NCI-H510A treated with DMSO at 0.1 percent for 48 hours (cell line): ENCODE results near the gene ALG12.
A peak's percentile ranks its signal among the peaks of the same experiment; 100 is the strongest.
"Not testable (repeated sequence)": the region's sequence is repeated elsewhere in the genome, so short reads cannot be mapped to it uniquely, and the experiment has no call there.

Experiments
- DNase-seq: peaks from one replicate; lab custom pipeline; 2025; lab: John Stamatoyannopoulos, UW

Gene ALG12

DNA sequence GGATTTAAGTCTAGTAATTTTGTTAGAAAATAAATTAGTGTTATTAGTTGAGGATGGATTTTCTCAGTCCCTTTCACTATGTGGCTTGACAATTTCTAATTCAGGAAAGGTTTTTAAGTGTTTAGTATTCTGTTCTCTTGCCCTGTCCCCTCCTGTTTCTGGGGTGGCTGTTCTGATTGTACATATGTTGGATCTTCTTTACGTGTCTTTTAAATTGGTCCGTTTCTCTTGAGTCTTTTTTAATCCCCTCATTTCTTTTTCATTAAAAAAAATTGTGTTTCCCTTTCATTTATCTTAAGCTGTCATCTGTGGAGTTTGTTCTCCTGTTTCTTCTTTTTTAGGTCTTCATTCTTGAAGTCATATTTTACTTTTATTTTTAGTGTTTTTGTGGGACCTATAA is 52.1 kb downstream of the ALG12 start:
- DNase-seq, result no peak

DNA sequence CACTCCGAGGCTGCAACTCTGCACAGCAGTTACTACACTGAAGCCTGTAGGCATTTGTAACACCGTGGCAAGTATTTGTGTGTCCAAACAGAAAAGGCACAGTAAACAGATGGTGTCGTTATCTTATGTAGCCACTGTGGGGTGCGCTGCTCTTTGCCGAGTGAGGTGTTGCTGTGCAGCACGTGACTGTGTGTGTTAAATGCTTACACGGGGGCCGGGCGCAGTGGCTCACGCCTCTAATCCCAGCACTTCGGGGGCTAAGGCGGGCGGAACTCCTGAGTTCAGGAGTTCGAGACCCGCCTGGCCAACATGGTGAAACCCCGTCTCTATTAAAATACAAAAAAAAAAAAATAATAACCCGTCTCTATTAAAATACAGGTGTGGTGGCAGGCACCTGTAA is 53.1 kb downstream of the ALG12 start:
- no peak for DNase-seq

DNA sequence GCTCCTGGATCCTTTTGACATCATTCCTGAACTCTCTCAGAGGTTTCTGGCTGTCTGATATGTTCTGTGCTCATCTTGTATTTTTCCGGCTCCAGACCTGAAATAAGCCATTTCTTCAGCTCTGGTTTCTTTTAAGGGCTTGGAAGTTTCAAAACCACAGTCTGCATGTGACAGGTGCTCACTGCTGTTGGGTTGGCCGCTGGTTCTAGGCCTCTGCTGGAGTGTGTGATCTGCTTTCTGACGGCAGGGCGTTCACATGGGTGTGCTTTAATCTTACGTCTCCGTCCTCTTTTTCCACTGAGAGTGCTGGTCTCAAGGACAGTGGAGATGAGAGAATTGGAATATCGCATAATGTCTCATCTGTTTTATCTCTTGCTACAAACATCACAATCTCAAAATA is 54.3 kb downstream of the ALG12 start:
- DNase-seq, result no peak

DNA sequence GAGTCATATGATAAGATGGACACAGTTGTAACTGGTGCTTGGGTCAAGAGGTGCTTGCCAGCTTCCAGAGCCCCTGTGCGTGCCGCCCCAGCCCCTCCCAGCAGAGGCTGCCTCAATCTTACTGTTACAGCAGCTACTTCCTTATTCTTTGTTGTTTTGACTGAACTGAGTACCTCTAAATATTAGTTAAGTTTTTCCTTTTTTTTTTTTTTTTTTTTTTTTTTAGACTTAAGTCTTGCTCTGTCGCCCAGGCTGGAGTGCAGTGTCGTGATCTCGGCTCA is 55.8 kb downstream of the ALG12 start:
- DNase-seq, result no peak

DNA sequence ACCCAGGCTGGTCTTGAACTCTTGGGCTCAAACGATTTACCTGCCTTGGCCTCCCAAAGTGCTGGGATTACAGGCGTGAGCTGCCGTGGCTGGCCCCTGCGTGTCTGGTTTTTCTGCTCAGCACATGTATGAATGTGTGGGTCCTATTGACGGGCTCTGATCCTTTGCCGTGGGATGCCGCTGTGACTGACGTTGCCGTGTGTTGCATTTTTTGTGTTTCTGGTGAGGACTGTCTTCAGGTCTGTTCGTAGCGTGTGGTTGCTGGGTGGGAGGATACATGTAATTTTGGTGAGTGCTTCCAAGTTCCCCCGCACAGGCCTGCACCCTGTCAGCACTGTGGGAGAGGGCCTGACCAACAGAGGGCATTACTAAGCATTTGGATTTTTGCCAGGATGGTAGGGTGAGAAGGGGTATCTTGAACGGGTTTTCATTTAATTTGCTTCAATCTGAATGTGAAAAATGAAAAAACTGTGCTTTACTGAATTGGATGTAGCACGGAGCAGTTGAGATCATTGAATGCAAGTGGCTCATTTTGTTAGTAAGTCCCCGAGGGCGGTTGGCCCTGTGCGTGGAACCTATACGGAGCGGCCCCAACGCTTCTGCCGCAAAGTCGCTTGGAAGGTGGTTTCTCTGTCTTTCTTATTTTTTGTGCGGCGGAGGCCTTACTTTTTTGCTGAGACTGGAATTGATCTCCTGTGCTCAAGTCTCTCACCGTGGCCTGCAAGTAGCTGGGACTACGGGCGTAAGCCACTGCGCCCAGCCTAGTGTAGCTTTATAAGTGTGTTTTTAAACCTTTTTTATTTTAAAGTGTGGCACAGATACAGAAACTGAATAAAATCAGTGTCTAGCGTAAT is 56.4 kb downstream of the ALG12 start:
- DNase-seq, result no peak

DNA sequence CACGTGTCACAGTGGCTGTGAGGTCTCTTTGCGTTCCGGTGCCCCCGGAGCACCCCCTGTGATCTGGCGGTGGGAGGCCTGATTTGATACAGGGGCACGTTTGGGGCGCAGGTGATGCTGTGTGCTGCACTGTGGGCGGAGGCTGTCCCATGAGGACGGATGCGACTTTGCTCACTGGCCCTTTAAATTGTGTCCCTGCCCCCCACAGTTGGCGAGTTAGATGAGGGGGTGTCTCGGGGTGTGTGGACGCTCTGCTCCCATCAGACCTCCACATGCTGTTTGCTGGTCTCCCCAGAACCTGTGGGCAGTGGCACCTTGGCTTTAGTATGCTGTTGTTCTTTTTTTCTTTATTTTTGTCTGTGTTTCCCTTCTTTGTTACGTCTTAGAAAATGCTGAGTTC is 59.4 kb downstream of the ALG12 start:
- no peak for DNase-seq

DNA sequence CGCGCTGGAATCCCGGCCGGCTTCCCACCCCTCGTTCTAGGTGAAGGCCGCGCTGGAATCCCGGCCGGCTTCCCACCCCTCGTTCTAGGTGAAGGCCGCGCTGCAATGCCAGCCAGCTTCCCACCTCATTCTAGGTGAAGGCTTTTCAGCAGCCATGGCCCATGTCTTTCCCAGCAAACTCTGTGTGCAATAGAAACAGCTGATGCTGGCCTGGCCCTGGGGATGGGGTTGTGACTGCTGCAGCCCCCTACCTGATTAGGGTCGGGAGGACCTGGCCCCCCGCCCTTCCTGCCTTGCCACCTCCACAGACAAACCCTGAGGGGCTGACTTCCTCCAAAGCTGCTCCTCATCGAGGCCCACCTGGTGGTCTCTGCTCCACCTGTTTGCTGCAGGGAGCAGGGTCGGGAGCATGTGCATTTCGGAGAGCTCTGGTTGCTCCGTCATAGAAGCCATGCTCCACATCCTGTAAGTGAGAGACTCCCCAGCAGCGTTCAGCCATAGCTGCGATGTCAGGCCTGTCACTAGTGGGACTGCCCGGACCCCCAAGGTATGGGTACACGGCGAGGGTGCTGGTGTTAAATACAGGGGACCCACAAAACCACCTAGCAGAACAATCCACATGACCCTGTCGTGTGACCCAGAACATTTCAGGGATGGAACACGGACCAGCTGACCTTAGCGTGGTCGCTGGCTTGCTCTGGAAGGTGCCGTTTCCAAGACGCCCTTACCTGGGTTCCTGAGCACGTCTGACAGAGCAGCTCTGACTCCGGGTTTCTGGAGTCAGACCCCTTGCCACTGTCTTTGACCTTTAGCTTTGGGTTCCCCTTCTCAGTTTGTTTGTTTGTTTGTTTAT is 61.2 kb downstream of the ALG12 start:
- DNase-seq, result no peak

DNA sequence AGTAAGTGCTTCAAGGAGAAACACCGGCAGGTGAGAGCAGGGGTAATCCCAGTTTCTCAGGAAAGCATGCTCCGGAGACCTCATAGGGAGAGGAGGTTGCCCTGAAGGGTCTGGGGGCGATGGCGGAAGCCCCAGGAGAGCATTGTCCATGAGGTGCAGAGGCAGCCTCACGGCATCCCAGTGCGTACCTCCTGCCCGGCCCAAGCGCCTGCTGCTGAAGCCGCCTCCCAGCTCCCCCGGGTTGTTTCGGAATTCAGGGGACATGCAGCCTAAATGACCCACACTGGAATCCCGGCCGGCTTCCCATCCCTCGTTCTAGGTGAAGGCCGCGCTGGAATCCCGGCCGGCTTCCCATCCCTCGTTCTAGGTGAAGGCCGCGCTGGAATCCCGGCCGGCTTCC is 61.9 kb downstream of the ALG12 start:
- DNase-seq, result no peak

DNA sequence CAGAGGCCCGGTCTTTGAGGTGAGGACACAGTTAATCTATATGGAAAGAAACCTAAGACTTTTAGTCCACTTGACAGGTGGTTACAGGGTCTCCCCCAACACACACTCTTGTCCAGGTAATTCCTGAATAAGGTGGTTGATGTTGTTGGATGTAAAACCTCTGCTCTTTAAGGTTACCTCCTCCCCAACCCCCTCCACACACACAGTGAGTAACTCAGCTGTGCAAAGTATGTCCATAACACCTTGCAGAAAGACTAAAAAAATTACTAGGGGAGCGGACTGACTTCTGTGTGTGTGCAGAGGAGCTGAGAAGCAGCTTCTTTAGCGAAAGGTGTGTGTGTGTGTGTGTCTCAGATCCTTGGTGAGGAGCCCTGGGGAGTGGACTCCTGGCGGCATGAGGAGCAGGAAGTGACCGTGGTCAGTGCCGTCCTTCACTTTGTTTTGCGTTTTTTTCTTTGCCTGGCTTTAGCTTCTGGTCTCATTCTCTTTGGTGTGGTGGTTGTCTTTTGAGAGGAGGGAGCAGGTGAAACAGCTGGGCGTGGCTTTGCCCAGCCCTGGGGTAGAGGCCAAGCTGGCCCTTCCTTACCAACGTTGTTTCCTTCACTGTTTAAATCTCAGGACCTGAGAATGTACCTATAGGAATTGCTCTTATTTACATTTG is 62.9 kb downstream of the ALG12 start:
- DNase-seq, result peak; percentile 16

DNA sequence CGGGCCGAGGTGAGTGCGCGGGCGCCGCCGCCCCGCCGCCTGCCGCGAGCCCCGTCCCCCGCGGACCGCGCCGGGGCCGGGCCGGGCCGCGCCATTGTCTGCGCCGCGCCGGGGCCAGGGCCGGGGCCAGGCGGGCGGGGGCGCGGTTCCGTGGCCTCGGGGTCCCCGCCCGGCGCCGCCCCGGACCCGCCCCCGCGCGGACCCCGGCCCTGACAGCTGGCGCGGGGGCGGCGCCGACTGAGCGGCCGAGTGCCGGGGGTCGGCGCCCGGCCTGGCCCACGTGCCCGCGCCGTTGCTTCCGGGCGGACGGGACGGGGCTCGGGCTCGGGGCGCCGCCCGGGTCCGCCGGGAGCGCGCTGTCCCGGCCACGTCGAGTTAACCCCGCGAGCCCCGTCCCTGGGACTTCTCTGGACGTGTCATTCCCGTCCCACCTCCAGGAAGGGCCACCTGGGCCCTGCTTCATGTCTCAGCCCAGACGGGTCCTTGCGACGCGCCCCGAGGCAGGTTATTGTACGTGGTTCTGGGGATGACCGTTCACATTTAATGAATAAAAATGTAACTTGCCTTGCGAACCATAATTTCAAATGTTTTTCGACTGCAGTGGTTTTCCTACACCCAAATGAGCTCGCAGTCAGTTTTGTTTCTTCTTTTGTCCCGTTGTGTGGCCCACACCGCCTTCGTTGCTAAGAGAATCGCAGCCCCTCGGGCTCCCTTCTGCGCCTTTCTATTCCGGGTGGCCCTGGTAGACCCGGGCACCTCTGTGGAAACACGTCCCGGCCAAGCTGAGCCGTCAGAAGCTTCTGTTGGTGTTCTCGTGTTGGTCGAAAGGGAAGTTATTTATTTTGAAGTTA is 64.0 kb downstream of the ALG12 start:
- DNase-seq, result no peak

DNA sequence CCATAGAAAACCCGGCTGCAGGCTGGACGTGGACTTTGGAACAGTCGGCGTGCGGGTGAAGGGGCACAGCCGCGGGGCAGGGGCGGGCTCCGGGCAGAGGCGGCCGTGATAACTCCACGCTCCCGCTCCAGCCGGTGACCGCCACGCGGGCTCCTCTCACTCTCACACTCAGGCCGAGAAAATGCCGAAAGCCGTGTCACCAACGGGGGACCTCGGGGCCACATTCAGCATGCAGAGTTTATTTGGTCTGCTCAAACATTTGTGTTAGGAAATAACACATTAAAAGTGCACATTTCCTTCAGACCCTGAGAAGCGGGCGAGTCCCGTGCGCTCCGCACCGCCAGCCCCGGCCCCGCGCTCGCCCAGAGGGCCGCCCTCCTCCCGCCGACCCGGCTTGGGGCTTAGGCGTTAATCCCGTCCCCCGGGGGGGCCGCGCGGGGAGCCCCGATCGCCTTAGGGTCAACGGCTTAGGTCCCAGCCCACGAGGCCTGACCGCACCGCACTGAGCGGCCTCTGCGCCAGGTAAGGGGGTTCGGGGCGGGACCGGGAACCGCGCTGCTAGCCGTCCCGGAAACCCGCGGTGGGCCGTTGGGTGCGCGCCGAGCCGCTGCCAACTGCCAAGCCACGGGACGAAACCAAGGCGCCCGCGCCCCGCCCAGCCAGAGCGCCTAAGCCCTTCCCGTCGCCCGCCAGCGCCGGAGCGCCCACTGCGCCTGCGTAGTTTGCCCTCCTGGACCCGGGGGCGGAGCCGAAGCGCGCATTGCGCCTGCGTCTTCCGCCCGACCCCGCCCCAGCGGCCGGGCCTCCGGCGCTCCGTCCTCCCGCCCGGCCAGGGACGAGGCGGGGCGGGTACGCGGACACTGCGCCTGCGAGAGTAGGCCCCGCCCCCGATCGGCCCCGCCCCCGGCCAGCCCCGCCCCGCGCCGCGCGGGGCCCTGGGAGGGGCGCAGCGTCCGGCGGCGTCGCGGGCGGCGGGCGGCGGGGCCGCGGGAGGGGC is 65.0 kb downstream of the ALG12 start, which contains the start of gene ZBED4:
TSS of gene ZBED4 (plus strand) at position 947 of the 997 bp plus-strand sequence. CDS start 29,819 bp downstream, outside the sequence.
- DNase-seq, result peak; percentile 81

DNA sequence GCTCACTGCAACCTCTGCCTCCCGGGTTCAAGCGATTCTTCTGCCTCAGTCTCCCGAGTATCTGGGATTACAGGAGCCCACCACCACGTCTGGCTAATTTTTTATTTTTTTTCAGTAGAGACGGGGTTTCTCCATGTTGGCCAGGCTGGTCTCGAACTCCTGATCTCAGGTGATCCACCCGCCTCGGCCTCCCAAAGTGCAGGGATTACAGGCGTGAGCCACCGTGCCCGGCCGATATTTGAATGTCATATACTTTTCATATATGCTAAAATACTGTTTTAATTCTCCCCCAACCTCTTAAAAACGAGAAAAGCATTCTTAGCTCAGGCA is 65.7 kb downstream of the ALG12 start:
- not testable (repeated sequence) for DNase-seq

DNA sequence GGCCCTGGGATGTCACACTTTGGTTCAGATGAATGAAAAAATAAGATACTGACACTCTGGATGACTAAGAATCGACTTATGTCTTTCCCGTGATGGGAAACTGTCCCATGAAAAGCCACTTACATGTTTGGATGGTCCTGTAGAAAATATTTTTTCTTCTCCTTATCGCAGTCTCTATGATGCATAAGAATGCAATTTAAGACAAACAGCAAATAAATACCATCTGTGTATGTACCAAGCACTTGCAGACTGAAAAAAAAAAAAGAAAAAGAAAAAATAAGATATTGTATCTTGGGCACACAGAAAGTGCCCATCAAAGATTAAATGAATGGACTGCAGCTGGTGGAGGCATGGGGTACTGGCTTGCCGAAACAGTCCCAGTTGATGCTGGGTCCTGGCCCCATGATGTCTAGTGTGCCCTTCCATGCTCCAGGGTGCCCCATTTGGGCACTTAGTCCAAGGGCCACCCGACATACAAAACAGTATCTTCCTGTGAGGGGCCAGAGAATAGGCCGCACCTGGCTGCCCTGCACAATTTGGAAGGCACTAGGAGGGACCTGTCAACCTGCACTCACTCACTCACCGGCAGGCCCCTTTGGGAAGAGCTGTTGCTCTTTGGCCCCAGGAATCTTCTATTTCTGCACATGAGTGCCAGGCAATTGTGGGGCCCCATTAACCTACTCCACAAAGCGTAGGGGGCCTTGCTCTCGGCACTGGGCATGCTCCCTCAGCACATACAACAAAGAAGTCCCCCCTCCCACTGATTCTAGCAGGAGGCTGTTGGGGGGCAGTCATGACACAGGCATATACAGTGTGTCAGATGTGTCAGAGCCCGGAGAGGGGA is 67.1 kb downstream of the ALG12 start:
- DNase-seq, result no peak
